Mucosa of descending colon (tissue), 3 donors: ENCODE measurements around the gene ZIK1. TPM values are rescaled to one million over a fixed set of nuclear protein-coding genes. Genes with fewer than 3 reads are reported as not detected.
A peak's percentile ranks its signal among the peaks of the same experiment; 100 is the strongest.

Experiments used
- ATAC-seq: fragments of 200-7000 bp; cut with Tn5 transposase; one replicate; pipeline ENCODE4 v1.9.1; 2020; ENCODE audit warnings: mild to moderate bottlenecking, moderate library complexity
- DNase-seq, 3 donors: peaks; one replicate each; pipeline ENCODE4 v3.0.0-alpha.2; 2020
- H3K36me3 ChIP-seq: fragments of 200-600 bp; one replicate; pipeline ENCODE4 v1.8.0; 2021; ENCODE audit warnings: low read depth, mild to moderate bottlenecking
- H3K4me1 ChIP-seq: fragments of 200-600 bp; one replicate; pipeline ENCODE4 v1.8.0; 2021; ENCODE audit warnings: low read depth, mild to moderate bottlenecking
- H3K4me3 ChIP-seq: fragments of 200-600 bp; one replicate; pipeline ENCODE4 v1.8.0; 2021; ENCODE audit warnings: mild to moderate bottlenecking
- H3K9me3 ChIP-seq: fragments of 200-600 bp; one replicate; pipeline ENCODE4 v1.8.0; 2021; ENCODE audit warnings: mild to moderate bottlenecking
- CTCF ChIP-seq: fragments of 200-600 bp; IDR thresholded peaks from one replicate; pipeline ENCODE4 v1.8.0; 2022; ENCODE audit warnings: antibody characterized with exemption, mild to moderate bottlenecking
- intact Hi-C, 2 donors: fragments of 100-400 bp; cut with DNase I in 1 of 2; cut with micrococcal nuclease in 1 of 2; formaldehyde crosslinking; loops; one replicate each; pipeline versions ENCODE4 v1.11.0 to v1.11.1; 2022; cut with DNase I, micrococcal nuclease
- total RNA-seq, 3 donors: library from RNA; stranded (reverse); fragmentation: NEBNext Ultra II Directional in 2 of 3; extraction: Animal tissue kit (Norgen Biotek cat#: 25700) in 2 of 3; gene quantifications; one replicate each; pipeline versions ENCODE4 v1.2.1 to v1.2.4, GENCODE V29; 2021 to 2023
- donor health status: DM: no; HTN: no; CAD: no; lungs with moderate emphysema.
- donor health status: DM: no; HTN: no; CAD: no.
- donor health status: DM: no; HTN: yes; CAD: no.

ZIK1 gene
- total RNA-seq, 3 donors from 2014 or later = 1.2 to 6.2 (median 1.3) TPM

DNA sequence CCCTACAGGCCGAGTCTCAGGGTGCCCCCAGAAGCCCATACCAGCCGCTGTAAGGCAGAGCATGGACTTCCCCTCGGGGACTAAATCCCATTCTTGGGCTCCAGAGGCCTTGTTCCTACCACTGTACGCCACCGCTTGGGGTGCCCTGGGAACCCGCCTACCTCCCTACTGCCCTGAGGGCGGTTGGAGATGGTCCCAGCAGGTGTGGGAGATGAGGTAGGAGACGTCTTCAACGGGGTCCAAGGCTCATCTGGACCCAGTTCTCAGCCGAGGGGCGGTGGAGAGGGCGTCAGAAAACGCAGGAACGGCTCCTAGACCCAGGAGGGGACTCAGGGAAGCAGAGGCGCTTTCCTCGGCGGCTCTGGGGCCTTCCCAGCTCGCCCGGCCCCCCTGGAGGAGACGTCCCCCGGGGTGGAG lies 833 bp upstream of the ZIK1 start:
- no peak for TF ChIP-seq CTCF
- ATAC-seq (no peak), DNase-seq (no peak)
- intact Hi-C loops = no loop called here
- H3K9me3 ChIP-seq = peaks cover 44% of the 10 kb centered on the region
- no peak overlapping the region for H3K4me3 ChIP-seq
- H3K36me3 ChIP-seq = peaks cover 3% of the 10 kb centered on the region
- H3K4me1 ChIP-seq = peaks cover 1% of the 10 kb centered on the region

GRCh38 chr19:57587529-57587928 lies 3.6 kb downstream of the ZIK1 start:
- Histone ChIP-seq H3K4me3 (no peak overlapping the region), H3K36me3 (no peaks in the 10 kb centered on the region), H3K9me3 (peaks cover 84% of the 10 kb centered on the region), H3K4me1 (no peaks in the 10 kb centered on the region)
- ATAC-seq = no peak
- no peak for TF ChIP-seq CTCF
- intact Hi-C loops = no loop called here
- no peak for DNase-seq

DNA sequence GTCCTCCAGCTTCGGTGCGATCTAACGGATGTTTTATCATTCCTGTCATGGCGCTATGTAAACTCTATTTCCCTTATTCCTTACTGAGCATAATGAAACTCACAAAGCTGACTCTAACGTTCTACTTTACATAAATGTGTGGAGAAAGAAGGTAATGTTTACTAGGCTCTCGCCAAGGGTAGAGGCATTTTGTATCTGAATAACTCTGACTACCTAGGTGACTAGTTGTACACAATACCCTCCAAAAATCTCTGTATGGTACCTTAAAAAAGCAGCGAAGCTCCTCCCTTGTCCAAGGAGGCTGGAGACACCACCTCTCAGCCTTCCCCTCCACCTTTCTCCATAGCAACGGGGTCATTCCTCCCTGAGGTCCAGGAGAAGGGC lies 15.4 kb downstream of the ZIK1 start:
- no peak for TF ChIP-seq CTCF
- Histone ChIP-seq H3K9me3 (peaks cover 35% of the 10 kb centered on the region), H3K4me1 (peaks cover 8% of the 10 kb centered on the region), H3K36me3 (no peaks in the 10 kb centered on the region), H3K4me3 (peak overlapping the region; percentile 31)
- intact Hi-C loops = no loop called here
- no peak for ATAC-seq
- no peak for DNase-seq

GRCh38 chr19:57599761-57600383 lies 15.9 kb downstream of the ZIK1 start, which contains the start of gene ZNF530:
Gene ZNF530, plus strand, starts transcription at chr19:57599885. Its CDS starts 4,461 bp downstream, at chr19:57604346.
- TF ChIP-seq CTCF = no peak
- peak within 1 kb of the TSS; percentile 31 for H3K4me3 ChIP-seq
- intact Hi-C loops = no loop called here
- H3K9me3 ChIP-seq = peaks cover 38% of the 10 kb centered on the region
- ATAC-seq (peak; percentile 100), DNase-seq (peak; percentile 93 to 94 (median 94))
- H3K36me3 ChIP-seq = no peaks in the 10 kb centered on the region
- H3K4me1 ChIP-seq = peaks cover 8% of the 10 kb centered on the region

GRCh38 chr19:57606931-57607330 lies 23.0 kb downstream of the ZIK1 start:
- DNase-seq = no peak
- peaks cover 86% of the 10 kb centered on the region for H3K9me3 ChIP-seq
- no peaks in the 10 kb centered on the region for H3K4me1 ChIP-seq
- no peak for TF ChIP-seq CTCF
- H3K4me3 ChIP-seq = no peak overlapping the region
- ATAC-seq = no peak
- H3K36me3 ChIP-seq = peaks cover 3% of the 10 kb centered on the region
- intact Hi-C loops = no loop called here
